NAMALWA (cell line): ENCODE data around the gene KCNQ5.

Experiments
- DNase-seq: peaks from one replicate; pipeline ENCODE4 v3.0.0-alpha.2; 2015; ENCODE audit warnings: low spot score

The KCNQ5 gene

DNA sequence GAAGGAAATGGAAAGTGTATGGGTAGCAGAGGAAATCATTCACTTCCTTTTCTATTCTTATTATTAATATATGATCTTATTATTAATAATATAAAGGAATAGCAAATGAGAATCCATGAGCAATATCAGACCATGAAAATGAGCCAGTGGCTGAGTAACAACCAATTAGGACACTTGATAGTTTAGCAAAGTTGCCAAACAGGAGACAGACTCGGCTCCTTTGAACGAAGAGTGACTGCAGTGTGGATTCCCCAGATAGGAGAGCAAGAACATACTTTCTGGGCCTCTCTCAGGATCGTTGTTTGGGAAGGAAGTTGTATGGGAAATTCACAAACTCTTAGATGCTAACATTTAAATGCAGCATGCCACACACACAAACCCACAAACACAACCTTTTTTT lies 381.4 kb downstream of the KCNQ5 start:
- DNase-seq = no peak

DNA sequence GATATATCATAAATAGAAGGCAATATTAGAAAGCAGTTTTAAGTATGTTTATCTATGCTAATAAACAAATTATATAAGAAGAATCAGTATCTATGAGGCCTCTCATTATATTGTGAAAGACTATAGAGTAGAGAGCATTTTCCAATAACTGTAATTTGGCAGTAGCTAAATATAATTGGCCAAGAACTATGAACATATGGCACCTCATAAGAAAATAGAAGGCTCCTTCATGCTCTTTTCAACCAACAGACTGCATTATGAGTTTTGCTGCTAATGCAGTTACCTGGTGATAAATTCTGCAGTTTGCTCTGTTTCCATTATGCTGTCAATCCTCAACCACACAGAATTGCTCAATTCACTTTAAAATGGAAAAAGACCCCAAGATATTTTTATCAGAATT lies 382.4 kb downstream of the KCNQ5 start:
- no peak for DNase-seq

DNA sequence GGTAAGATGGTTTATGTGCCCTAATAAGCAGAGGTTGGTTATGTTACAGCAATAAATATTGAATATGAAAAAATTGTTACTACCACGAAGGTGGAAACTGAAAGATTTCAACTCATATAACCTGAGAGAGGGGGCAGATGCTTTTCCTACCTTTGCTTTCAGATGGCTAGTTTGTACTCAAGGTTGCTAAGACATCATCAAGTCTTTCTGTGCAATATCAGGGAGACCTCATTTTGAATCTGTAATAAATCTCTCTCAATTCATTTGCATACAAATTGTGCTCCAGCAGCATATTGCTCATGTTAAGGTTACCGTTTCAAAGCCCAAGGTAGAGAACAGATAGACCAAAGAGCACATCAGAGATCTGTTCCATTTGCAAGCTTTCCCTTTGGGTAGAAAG lies 383.0 kb downstream of the KCNQ5 start:
- DNase-seq = no peak

DNA sequence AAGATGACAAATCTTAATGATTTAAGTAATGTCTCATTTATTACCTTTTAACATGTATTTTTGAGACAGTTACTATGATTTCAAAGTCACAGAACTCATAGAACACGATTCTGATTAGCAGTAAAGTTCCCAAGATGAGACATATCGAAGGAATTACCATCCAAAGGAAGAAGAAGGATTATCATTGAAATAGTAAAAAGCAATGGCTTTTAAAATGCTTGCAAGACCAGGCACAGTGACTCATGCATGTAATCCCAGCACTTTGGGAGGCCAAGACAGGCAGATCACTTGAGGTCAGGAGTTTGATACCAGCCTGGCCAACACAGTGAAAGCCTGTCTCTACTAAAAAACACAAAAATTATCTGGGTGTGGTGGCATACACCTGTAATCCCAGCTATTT lies 384.3 kb downstream of the KCNQ5 start:
- DNase-seq = no peak

DNA sequence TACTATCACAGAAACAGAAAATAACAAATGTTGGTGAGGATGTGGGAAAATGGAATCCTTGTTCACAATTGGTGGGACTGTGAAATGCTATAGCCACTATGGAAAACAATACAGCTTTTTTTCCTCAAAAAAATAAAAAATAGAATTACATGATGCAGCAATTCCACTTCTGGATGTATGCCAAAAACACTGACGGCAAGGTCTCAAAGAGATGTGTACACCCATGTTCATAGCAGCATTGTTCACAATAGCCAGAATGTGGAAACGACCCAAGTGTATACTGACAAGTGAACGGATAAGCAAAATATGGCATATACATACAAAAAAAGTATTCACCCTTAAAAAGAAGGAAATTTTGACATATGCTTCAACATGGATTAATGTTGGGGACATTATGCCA lies 390.1 kb downstream of the KCNQ5 start:
- no peak for DNase-seq

DNA sequence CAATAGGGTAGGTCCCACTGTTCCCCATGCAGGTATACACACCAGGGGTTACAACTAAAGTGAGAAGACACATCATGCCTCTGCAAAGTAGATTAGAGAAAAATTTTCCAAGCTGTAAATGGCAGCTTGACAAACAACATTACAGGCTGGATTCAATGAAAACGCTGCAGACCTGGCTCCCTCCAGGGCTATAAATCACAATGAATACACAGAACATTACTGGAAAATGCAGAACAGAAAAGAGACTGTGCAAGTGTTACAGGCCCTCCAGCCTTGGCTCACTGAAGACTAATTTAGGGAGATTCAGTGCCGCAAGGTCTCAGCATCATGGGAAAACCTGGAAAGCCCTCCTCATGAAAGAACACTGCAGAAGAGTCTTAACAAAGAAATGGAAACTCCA lies 395.6 kb downstream of the KCNQ5 start:
- DNase-seq = no peak

DNA sequence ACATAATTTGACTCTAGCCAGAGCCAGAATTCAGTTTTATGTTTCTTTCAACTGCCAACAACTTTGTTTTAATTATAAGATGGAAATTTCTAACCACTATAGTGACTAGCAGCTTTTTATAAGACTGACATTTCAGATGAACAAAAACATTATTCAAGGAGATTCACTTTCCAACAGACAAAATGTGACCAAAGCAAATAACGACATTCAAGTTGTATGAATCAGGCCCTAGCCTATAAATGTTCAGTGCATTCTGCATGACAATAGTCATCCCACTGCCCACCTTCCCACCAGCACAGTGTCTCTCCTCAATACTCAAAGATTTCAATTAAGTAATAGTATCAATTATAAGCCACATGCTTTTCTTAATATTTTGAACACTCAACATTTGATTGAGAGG lies 402.7 kb downstream of the KCNQ5 start:
- no peak for DNase-seq

DNA sequence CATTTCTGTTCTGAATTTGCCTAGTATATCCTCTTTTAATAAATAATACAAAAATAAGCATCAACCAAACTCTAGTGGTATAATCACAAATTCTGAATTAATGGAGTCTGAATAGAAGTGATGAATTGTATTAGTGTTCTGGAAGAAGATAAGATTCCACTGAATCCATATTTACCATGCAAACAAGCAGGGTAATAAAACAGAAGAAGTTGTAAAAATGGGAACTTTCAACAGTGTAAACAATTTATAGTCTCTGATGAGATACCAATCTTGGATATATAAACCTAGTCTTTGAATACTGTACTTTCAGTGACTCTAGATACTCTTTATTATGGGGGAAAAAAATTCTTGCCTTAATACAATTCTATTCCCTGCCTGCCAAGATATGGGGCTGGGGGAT lies 405.8 kb downstream of the KCNQ5 start:
- DNase-seq = no peak

DNA sequence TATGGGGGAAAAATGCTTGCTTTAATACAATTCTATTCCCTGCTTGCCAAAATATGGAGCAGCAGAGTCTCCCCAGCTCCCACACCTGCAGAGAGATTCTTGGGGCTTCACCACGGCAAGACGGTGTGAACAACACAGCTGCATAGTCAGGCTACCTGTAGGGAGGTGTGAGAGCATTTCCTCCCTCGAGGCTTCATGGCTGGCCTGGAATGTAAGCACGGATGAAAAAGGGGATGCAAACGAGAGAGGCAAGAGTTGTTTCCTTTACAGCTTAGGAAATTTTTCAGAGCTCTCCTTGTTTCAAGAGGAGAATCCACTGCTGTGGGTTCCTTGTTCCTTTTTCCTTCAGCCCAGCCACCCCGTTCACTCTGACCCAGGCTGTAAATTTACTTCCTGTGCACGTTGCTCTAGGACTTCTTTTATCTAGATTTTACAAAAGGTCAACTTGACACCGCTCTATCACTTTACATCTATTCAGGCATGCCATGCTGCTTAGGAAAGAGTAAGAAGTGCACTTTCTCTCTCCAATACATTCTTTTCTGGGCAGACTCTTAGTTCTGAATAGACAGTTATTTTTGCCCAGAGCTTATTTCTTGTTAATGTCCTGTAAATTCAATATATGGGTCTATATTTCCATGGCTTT lies 406.4 kb downstream of the KCNQ5 start:
- no peak for DNase-seq

DNA sequence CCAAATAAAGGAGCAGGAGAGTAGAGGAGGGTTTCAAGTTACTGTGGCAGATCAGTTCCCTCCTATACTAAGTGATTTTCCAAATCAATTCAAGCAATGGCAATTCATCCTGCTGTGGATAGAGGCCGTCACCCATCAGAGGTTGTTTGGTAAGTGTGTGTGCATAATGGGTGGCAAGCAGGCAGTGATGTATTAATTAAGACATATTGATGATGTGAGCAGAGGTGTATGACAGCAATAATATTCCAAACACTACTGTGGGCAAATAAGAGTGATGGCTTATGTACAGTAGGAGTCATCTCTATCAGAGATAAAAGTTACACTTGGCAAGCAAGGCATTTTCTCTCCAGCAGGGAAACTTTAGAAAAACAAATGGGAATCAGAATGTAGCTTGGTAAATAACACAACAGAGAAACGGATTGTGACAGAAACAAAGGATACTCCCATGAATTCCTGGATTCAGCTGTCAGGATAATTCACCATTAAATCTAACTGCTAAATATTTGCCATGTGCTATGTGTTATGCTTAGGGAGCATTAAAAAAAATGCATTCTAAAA lies 407.1 kb downstream of the KCNQ5 start:
- DNase-seq = no peak

DNA sequence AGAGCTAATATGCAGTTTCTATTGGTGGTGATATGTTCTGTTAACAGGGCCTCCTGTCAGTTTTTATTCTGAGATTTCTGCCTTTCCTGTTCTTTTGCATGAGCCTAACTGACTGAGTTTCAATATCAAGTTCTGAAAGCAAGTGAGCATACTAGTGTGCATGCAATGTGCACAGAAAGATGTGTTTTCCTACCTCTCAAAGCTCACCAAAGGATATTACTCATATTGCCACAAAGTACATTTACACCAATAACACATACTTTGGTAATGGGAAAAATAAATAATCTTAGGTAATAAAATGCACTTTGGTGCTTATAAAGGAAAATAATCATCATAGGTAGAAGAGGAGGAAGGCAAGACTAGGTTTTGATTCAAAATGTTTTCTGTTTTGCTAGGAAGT lies 408.4 kb downstream of the KCNQ5 start:
- DNase-seq = no peak

DNA sequence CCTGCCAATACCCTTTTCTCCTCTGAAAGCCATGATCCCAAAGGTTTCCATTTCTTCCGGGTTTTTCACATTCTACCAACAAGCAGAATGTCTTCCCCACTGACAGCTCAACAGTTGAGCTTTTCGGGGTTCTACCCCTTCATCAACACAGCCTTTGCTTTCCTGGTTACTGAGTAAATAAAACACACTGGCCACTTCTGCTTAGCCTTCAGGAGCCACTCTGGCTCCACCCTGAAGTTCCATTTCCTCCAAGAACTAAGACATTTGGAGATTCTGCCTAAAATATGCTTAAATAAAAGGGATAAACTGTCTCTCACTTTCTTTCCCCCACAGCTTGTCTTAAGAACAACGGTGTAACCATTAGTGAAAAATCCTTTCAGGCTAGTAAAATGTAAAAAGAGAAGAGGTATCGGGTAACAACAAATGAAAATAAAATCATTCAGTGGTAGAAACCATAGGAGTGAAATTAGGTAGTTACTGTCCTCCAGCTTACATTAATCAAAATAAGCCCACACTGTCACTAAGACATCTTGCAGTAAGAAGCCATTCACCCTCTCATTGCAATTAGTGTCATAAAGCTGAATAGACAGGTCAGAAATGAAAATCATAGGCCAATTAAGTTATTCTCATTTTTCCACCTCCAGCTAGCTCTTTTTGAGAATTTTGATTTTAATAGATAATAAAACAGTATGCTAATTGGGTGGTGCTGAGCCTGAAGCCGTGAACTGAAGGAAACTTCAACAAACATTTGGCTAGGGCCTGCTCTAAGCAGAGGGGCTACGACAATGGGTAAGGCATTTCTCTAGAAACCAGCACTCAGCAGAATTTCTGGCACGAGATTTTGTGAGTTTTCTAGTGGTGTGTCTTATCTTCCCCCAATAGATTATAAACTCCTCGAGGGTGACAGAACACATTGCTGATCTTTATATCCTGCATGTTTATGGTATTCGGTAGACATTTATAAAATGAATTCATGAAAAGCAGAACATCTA lies 409.2 kb downstream of the KCNQ5 start:
- DNase-seq = no peak

DNA sequence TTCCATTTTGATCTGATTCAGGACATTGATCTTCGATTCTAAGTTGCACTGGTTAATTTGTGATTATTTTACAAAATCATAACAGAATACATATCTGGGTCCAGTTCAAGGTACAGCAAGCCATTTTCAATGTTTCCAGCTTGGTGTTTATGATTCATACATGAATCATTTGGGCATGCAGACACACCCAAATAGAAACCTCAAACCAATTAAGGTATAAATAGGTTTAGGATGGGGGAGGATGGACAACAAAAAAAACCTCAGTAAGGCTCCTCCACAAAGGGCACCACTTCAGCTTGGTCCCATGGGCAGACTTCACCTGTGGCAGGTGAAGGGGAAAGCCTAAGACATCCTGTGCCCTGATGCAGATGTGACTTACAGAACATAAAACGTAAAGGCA lies 410.7 kb downstream of the KCNQ5 start:
- DNase-seq = no peak

DNA sequence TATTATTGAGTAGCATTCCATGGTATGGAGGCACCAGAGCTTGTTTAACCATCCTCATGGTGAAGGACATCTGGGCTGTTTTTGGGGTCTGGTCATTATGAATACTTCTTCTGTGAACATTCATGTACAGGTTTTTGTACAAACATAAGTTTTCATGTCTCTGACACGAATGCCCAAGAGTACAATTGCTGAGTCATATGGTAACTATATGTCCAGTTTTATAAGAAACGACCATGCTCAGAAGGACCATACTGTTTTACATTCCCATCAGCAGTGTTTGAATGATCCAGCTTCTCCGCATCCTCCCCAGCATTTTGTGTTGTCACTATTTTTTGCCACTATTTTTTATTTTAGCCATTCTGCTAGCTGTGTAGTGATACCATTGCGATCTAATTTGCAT lies 414.8 kb downstream of the KCNQ5 start:
- DNase-seq = no peak

DNA sequence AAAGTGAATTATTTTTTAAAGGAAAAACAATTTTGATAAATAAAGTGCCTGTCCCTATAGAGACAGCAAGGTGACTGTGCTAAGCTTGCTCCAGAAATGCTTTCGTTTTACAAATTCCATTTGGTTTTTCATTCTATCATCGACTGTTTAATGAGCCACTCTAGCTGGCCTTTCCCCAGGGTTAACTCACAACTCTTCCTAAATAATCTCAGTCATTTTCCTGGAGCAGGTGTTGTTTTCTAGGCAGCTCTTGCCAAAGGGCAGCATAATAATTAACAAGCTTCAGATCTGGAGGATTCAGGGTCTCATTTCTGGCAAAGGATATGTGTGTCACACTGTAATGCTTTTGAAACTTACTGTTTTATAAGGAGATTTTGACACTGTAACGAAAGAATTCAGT lies 419.2 kb downstream of the KCNQ5 start:
- DNase-seq = no peak

DNA sequence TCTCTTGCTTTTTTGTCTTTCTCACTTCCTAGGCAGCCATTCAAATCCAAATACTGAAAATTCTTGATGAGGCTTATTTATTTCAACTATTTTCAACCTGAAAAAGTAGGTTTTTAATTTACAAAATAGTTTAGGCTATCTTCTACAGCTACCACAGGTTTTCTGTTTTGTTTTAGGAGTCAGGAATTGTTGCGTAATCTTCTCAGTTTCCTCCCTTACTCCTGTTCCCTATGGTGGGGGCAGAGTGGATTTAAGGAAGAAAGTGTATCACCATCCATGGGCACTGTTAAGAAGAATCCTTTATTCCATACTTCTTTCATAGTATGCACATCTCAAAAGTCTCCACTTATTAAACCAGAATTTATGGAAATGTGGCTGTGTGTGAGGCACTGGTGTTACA lies 421.0 kb downstream of the KCNQ5 start:
- DNase-seq = no peak

DNA sequence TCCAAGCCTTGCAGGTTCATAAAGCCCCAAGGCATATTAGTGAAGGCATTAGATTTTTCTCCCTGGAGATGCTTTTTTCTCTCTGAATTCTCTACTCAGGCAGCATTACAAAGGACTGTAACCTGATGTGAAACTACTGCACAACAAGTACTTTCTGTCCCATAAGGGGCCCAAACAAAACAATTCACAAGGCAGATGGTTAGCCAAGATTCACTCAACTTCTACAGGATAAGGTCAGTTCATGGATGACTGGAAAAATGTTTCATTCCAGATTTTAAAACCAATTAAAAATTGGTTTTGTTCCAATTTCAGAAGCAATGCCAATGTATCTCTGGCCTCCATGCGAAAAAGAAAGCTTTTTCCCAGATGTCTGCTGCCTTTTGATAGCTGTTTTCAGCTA lies 421.6 kb downstream of the KCNQ5 start:
- DNase-seq = no peak

DNA sequence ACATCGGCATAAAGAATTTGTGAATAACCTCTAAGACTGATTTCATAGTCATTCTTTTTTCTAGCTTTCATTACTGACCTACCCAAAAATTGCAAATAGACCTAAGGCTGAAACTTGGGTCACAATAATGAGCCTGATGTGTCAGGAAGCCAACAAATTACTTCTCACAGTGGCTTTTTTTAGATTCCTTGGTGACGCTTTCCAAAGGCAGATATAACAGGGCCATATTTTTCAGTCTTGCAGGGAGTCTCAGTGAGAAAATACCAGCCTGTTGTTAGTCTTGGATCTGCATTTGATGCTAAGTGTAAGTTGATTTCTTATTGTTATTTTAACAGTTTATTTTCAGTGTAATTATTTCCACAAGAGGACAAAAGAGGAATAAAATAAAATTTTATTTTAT lies 423.7 kb downstream of the KCNQ5 start:
- no peak for DNase-seq

DNA sequence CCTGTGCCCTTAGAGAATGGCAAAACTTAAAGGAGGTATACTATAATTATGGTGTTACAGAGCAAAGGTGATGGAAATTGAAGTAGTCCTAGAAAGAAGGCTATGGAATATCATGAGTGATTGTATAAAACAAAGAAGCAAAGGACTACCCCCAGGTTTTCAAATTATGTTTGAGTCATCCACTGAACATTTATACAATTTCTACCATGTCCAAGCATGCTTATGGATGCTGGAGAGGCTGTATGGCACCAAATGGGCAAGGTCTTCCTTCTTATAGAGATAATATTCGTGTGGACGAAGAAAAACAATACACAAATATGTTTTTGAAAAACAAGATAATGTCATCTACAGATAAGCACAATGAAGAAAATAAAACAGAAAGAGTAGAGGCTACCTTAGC lies 425.9 kb downstream of the KCNQ5 start:
- DNase-seq = no peak

DNA sequence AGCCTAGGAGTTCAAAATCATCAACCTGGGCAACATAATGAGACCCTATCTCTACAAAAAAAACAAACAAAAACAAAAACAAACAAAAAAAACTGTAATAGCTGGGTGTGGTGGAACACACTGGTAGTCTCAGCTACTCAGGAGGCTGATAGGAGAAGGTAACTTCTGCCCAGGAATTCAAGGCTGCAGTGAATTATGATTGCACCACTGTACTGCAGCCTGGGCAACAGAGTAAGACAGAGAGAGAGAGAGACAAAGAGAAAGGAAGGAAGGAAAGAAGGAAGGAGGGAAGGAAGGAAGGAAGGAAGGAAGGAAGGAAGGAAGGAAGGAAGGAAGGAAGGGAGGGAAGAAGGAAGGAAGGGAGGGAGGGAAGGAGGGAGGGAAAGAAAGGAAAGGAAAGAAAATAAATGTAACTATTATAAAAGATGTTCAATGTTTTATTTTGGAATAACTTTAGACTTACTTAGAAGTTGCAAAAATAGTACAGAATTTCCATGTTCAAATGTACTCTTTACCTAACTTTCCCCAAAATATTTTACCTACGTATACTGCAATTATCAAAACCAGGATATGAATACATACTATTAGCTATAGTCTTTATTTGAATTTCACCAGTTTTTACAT lies 428.2 kb downstream of the KCNQ5 start:
- no peak for DNase-seq

DNA sequence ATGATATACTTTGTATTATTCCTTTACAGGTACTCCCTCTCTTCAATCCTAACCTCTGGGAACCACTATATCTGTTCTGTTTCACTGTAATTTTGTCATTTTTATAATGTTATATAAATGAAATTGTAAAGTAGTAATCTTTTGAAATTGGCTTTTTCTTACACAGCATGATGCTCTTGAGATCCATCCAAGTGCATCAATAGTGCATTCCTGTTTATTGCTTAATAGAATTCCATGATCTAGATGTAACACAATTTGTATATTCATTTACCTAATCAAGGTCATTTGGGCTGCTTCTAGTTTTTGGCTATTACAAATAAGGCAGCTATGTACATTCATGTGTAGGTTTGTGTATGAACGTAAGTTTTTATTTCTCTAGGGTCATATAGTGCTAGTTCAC lies 428.8 kb downstream of the KCNQ5 start:
- no peak for DNase-seq

DNA sequence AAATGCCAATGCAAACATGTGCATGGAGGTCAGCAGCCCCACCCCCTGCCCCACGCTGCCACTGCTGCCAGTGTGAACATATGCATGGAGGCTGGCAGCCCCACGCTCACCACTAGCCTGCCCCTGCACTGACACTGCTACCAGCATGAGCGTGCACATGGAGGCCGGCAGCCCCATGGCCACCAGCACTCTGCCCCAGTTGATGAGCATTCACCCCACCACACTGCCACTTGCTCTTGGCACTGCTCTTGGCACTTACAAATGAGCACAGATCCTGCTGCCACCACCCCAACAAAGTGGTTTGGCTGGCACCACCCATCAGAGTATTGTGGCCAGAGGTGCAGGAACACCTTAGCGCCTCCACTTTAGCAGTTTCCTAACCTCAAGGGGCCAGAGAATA lies 429.3 kb downstream of the KCNQ5 start:
- DNase-seq = no peak

DNA sequence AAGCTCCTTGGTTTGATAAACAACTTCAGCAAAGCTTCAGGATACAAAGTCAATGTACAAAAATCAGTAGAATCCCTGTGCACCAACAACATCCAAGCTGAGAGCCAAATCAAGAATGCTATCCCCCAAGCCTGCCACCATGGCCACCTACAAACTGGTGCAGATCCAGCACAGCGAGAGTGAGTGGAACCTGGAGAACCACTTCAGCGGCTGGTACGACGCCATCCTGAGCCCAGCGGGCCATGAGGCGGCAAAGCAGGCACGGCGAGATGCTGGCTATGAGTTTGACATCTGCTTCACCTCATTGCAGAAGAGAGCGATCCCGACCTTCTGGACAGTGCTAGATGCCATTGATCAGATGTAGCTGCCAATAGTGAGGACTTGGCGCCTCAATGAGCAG lies 433.1 kb downstream of the KCNQ5 start:
- no peak for DNase-seq
